Aortic smooth muscle cell (primary cell): ENCODE measurements around the gene RHOU. TPM values are rescaled to one million over a fixed set of nuclear protein-coding genes. Genes with fewer than 3 reads are reported as not detected.

Experiments
- total RNA-seq: library from RNA; depleted of rRNA; stranded (reverse); fragments of >200 nt; gene quantifications from 2 replicates; pipeline ENCODE4 v1.2.3, GENCODE V29; 2014

The RHOU gene
- total RNA-seq: 0.26 and 0.87 TPM in 2 replicates

GRCh38 chr1:228734881-228735801, at the start of gene RHOU:
RHOU (plus strand) TSS chr1:228735479; CDS start chr1:228735743, 264 bp downstream.

Other genes starting within 250 kb of the RHOU start
- 69.8 and 81.1 TPM in 2 replicates for gene RNF187, start 248.1 kb upstream of the RHOU start, total RNA-seq